Stimulated activated CD4-positive, alpha-beta T cell treated with anti-CD3 and anti-CD28 coated beads, Interleukin-4, amount 100 ng/mL, for 4 hours (primary cell): Measurements from ENCODE around the gene TMEM132D.

Experiments
- DNase-seq, 2 experiments: peaks; one replicate each; pipeline ENCODE4 v3.0.0-alpha.2; 2020

Gene TMEM132D

DNA sequence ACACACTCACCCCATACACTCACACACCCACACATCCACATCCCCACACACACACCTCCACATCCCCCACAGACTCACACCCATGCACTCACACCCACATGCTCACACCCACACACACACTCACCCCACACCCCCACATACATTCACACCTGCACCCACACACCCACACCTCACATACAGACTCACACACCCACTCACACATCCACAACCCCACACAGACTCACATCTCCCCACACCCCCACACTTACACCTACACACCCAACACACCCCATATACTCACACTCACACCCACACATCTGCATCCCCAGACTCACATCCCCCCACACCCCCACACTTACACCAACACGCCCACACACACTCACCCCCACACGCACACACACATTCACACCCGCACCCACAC lies 878.8 kb downstream of the TMEM132D start:
- no peak for DNase-seq
